H9 (cell line): ENCODE results near the gene CCDC137. TPM values are rescaled to one million over a fixed set of nuclear protein-coding genes. Genes with fewer than 3 reads are reported as not detected.
A peak's percentile ranks its signal among the peaks of the same experiment; 100 is the strongest.

Experiments
- DNase-seq: peaks from one replicate; pipeline ENCODE4 v3.0.0-alpha.2; 2017
- H2AFZ ChIP-seq: one replicate; pipeline ENCODE4 v1.6.1; 2013; ENCODE audit warnings: mild to moderate bottlenecking, low read length, control low read depth, moderate library complexity
- H2AK5ac ChIP-seq: 2 replicates; pipeline ENCODE4 v1.6.1; 2013; ENCODE audit warnings: low read length, control low read depth, mixed read lengths; ENCODE audit not compliant: insufficient read length
- H2BK120ac ChIP-seq: one replicate; pipeline ENCODE4 v1.6.1; 2013; ENCODE audit warnings: low read depth, mild to moderate bottlenecking, low read length, control low read depth, inconsistent platforms; ENCODE audit not compliant: poor library complexity, severe bottlenecking
- H2BK12ac ChIP-seq: 2 replicates; pipeline ENCODE4 v1.6.1; 2013; ENCODE audit warnings: low read length, control low read depth, mixed read lengths, low read depth; ENCODE audit not compliant: insufficient read length
- H2BK15ac ChIP-seq: 2 replicates; pipeline ENCODE4 v1.6.1; 2013; ENCODE audit warnings: low read depth, low read length, control low read depth
- H2BK20ac ChIP-seq: one replicate; pipeline ENCODE4 v1.6.1; 2013; ENCODE audit warnings: low read depth, mild to moderate bottlenecking, low read length, control low read depth, inconsistent platforms; ENCODE audit not compliant: poor library complexity, severe bottlenecking
- H2BK5ac ChIP-seq: 2 replicates; pipeline ENCODE4 v1.6.1; 2013; ENCODE audit warnings: low read length, control low read depth, mixed read lengths; ENCODE audit not compliant: insufficient read length
- H3K14ac ChIP-seq: 2 replicates; pipeline ENCODE4 v1.6.1; 2013; ENCODE audit warnings: low read length, control low read depth; ENCODE audit not compliant: insufficient read depth
- H3K18ac ChIP-seq: 2 replicates; pipeline ENCODE4 v1.6.1; 2013; ENCODE audit warnings: low read depth, mild to moderate bottlenecking, mixed read lengths, low read length, control low read depth; ENCODE audit not compliant: insufficient read length
- H3K23ac ChIP-seq: 2 replicates; pipeline ENCODE4 v1.6.1; 2013; ENCODE audit warnings: low read length, control low read depth, mixed read lengths, low read depth; ENCODE audit not compliant: insufficient read length
- H3K23me2 ChIP-seq: 2 replicates; pipeline ENCODE4 v1.6.1; 2013; ENCODE audit warnings: low read depth, mild to moderate bottlenecking, mixed read lengths, low read length, control low read depth; ENCODE audit not compliant: insufficient read length, poor library complexity, severe bottlenecking
- H3K27ac ChIP-seq: 2 replicates; pipeline ENCODE4 v1.5.1; 2013; ENCODE audit warnings: low read length, control low read depth, mixed read lengths, low read depth; ENCODE audit not compliant: insufficient read length
- H3K27me3 ChIP-seq: 2 replicates; pipeline ENCODE4 v1.6.1; 2013; ENCODE audit warnings: low read length, control low read depth, inconsistent platforms; ENCODE audit not compliant: insufficient read depth
- H3K4ac ChIP-seq: 2 replicates; pipeline ENCODE4 v1.6.1; 2013; ENCODE audit warnings: low read depth, mild to moderate bottlenecking, control low read depth, inconsistent platforms, low read length, moderate library complexity
- H3K4me1 ChIP-seq: 2 replicates; pipeline ENCODE4 v1.6.1; 2013; ENCODE audit warnings: low read length, control low read depth, inconsistent platforms; ENCODE audit not compliant: insufficient read depth
- H3K4me2 ChIP-seq: 2 replicates; pipeline ENCODE4 v1.6.1; 2013; ENCODE audit warnings: low read length, control low read depth, mixed read lengths; ENCODE audit not compliant: insufficient read length, insufficient read depth
- H3K56ac ChIP-seq: 2 replicates; pipeline ENCODE4 v1.6.1; 2013; ENCODE audit warnings: low read depth, mild to moderate bottlenecking, mixed read lengths, low read length, control low read depth; ENCODE audit not compliant: insufficient read length
- H3K79me1 ChIP-seq: 2 replicates; pipeline ENCODE4 v1.6.1; 2013; ENCODE audit warnings: low read depth, mild to moderate bottlenecking, moderate library complexity, low read length, control low read depth, inconsistent platforms; ENCODE audit not compliant: insufficient read depth, poor library complexity, severe bottlenecking
- H3K79me2 ChIP-seq: 2 replicates; pipeline ENCODE4 v1.6.1; 2013; ENCODE audit warnings: low read length, control low read depth, inconsistent platforms; ENCODE audit not compliant: insufficient read depth
- H3K9ac ChIP-seq: 2 replicates; pipeline ENCODE4 v1.6.1; 2013; ENCODE audit warnings: low read length, control low read depth, mixed read lengths; ENCODE audit not compliant: insufficient read length; ENCODE audit errors: extremely low read depth
- H3K9me3 ChIP-seq: one replicate; pipeline ENCODE4 v1.6.1; 2013; ENCODE audit warnings: low read depth, low read length, inconsistent platforms; ENCODE audit not compliant: control insufficient read depth
- H3T11ph ChIP-seq: one replicate; pipeline ENCODE4 v1.6.1; 2013; ENCODE audit warnings: mild to moderate bottlenecking, low read length, control low read depth, inconsistent platforms
- H4K20me1 ChIP-seq: one replicate; pipeline ENCODE4 v1.6.1; 2013; ENCODE audit not compliant: control insufficient read depth, insufficient read length, insufficient read depth
- H4K5ac ChIP-seq: 2 replicates; pipeline ENCODE4 v1.6.1; 2013; ENCODE audit warnings: low read depth, mild to moderate bottlenecking, mixed read lengths, low read length, control low read depth; ENCODE audit not compliant: insufficient read length
- H4K8ac ChIP-seq: replicated peaks from 2 replicates; pipeline ENCODE4 v1.6.1; 2013; ENCODE audit warnings: low read length, control low read depth, mixed read lengths, low read depth; ENCODE audit not compliant: insufficient read length
- H4K91ac ChIP-seq: 2 replicates; pipeline ENCODE4 v1.6.1; 2013; ENCODE audit warnings: low read depth, mild to moderate bottlenecking, moderate library complexity, mixed read lengths, low read length, control low read depth; ENCODE audit not compliant: insufficient read length
- H3K27ac Mint-ChIP-seq, 3 experiments: 2 replicates in 2 of 3; 3 replicates in 1 of 3; pipeline ENCODE4 v1.8.0; 2020 to 2021; ENCODE audit warnings: mixed read lengths in 3 of 3, mild to moderate bottlenecking in 1 of 3, moderate library complexity in 1 of 3
- H3K27me3 Mint-ChIP-seq: 2 replicates; pipeline ENCODE4 v1.8.0; 2021; ENCODE audit warnings: low read depth, mild to moderate bottlenecking, moderate library complexity, mixed read lengths
- H3K36me3 Mint-ChIP-seq, 3 experiments: 2 replicates in 2 of 3; 3 replicates in 1 of 3; pipeline ENCODE4 v1.8.0; 2020 to 2021; ENCODE audit warnings: low read depth in 3 of 3, mixed read lengths in 3 of 3; ENCODE audit not compliant: insufficient read depth in 1 of 3
- H3K4me1 Mint-ChIP-seq, 2 experiments: 2 replicates each; pipeline ENCODE4 v1.8.0; 2020; ENCODE audit warnings: mixed read lengths in 2 of 2
- H3K4me3 Mint-ChIP-seq, 2 experiments: 2 replicates in 1 of 2; 3 replicates in 1 of 2; pipeline ENCODE4 v1.8.0; 2020 to 2021; ENCODE audit warnings: mild to moderate bottlenecking in 2 of 2, mixed read lengths in 2 of 2, moderate library complexity in 1 of 2
- H3K9me3 Mint-ChIP-seq, 2 experiments: 2 replicates in 1 of 2; 3 replicates in 1 of 2; pipeline ENCODE4 v1.8.0; 2020; ENCODE audit warnings: mild to moderate bottlenecking in 2 of 2, mixed read lengths in 2 of 2, moderate library complexity in 1 of 2
- CTCF ChIP-seq: fragments of 200-600 bp; sonication (generic); conservative IDR thresholded peaks from 3 replicates; pipeline ENCODE4 v1.8.0; 2021; ENCODE audit warnings: antibody characterized with exemption, mild to moderate bottlenecking
- WGBS: extraction: QIAGEN DNeasy Blood & Tissue Kit; methylation state at CpG from one replicate; pipeline ENCODE4 v1.1.7; 2013; ENCODE audit warnings: missing lambda C conversion rate, low lambda C conversion rate, mixed read lengths; ENCODE audit not compliant: insufficient read length; ENCODE audit errors: extremely low coverage; 5-methylcytosine and 5-hydroxymethylcytosine counted together
- total RNA-seq: library from RNA; stranded (reverse); gene quantifications from 2 replicates; pipeline ENCODE4 v1.2.1, GENCODE V29; 2021

The CCDC137 gene
- total RNA-seq, 1 experiment from 2014 or later, result 60.8 TPM

GRCh38 chr17:81673561-81674258 is 7.2 kb downstream of the CCDC137 start:
- H3K4ac ChIP-seq, result no peak overlapping the region
- H2BK20ac ChIP-seq, result no peak overlapping the region
- no peaks in the 10 kb centered on the region for H3K79me2 ChIP-seq
- H2BK120ac ChIP-seq, result no peak overlapping the region
- no peaks in the 10 kb centered on the region for H4K20me1 ChIP-seq
- H3K9me3 ChIP-seq, result no peaks in the 10 kb centered on the region
- H3K9ac ChIP-seq, result no peak overlapping the region
- no peak overlapping the region for H2BK5ac ChIP-seq
- no peak for DNase-seq
- H3K23me2 ChIP-seq, result no peaks in the 10 kb centered on the region
- H2AFZ ChIP-seq, result no peak overlapping the region
- no peak overlapping the region for H3K14ac ChIP-seq
- no peak overlapping the region for H3K4me3 Mint-ChIP-seq
- no peak overlapping the region for H4K5ac ChIP-seq
- H4K8ac ChIP-seq, result no peak overlapping the region
- H4K91ac ChIP-seq, result no peak overlapping the region
- peaks cover 6% of the 10 kb centered on the region for H3K79me1 ChIP-seq
- no peak overlapping the region for H3K23ac ChIP-seq
- no peaks in the 10 kb centered on the region; the same call in 1 of the 2 replicates for H3K27me3 Mint-ChIP-seq
- no CpG with 5 or more reads among the region's 18 CpGs for WGBS
- no peak overlapping the region for H2AK5ac ChIP-seq
- no peaks in the 10 kb centered on the region for H3K4me1 ChIP-seq
- no peak overlapping the region for H2BK15ac ChIP-seq
- no peak for TF ChIP-seq CTCF
- no peak overlapping the region for H3K18ac ChIP-seq
- H3K27me3 ChIP-seq, result no peaks in the 10 kb centered on the region
- H3K9me3 Mint-ChIP-seq, result no peaks in the 10 kb centered on the region
- no peak overlapping the region for H3T11ph ChIP-seq
- peaks cover 0 to 2% of the 10 kb centered on the region in 2 experiments; a peak in 1 of 4 replicates for H3K4me1 Mint-ChIP-seq
- H3K27ac ChIP-seq, result no peak overlapping the region
- no peak overlapping the region for H2BK12ac ChIP-seq
- no peak overlapping the region for H3K56ac ChIP-seq
- H3K4me2 ChIP-seq, result no peak overlapping the region
- peaks cover 31 to 59% (median 55%) of the 10 kb centered on the region in 3 experiments; a peak in 6 of 7 replicates for H3K36me3 Mint-ChIP-seq
- peak overlapping the region in 1 of 3 experiments; percentile 84; a peak in 1 of 7 replicates for H3K27ac Mint-ChIP-seq
